ENCODE data around the gene PLEKHB1. TPM values are rescaled to one million over a fixed set of nuclear protein-coding genes. Genes with fewer than 3 reads are reported as not detected.
A peak's percentile ranks its signal among the peaks of the same experiment; 100 is the strongest.

The PLEKHB1 gene
- total RNA-seq, 4 donors from 2014 or later = 35.5 to 58.1 (median 45.7) TPM

GRCh38 chr11:73651252-73651651 lies 4.9 kb downstream of the PLEKHB1 start:
- WGBS = 92% methylated on average over 5 of the region's 5 CpGs
- H3K27me3 ChIP-seq = no peaks in the 10 kb centered on the region
- no peaks in the 10 kb centered on the region for H3K9me3 ChIP-seq
- no peak for DNase-seq (ENCODE audit: extremely low spot score)
- H3K4me3 ChIP-seq = no peak overlapping the region
- peaks cover 0 to 5% (median 0%) of the 10 kb centered on the region in 4 donors for H3K36me3 ChIP-seq
- intact Hi-C loops (cut with DNase I) = no loop called here
- H3K4me1 ChIP-seq = peaks cover 0 to 17% (median 13%) of the 10 kb centered on the region in 4 donors
- peak overlapping the region in 1 of 4 donors; percentile 27 for H3K27ac ChIP-seq (replicated peaks in 1 of 4)
- TF ChIP-seq CTCF (IDR thresholded peaks at IDR 0.05) = no peak
- TF ChIP-seq POLR2A (IDR thresholded peaks at IDR 0.05; ENCODE audit: low read depth) = no peak
- TF ChIP-seq POLR2AphosphoS5 (IDR thresholded peaks at IDR 0.05) = no peak
- TF ChIP-seq EP300 (IDR thresholded peaks at IDR 0.05) = no peak

GRCh38 chr11:73651661-73652045 lies 5.3 kb downstream of the PLEKHB1 start:
- H3K4me1 ChIP-seq = peaks cover 0 to 16% (median 13%) of the 10 kb centered on the region in 4 donors
- intact Hi-C loops (cut with DNase I) = no loop called here

GRCh38 chr11:73652046-73652730 lies 5.8 kb downstream of the PLEKHB1 start:
- peak overlapping the region in 1 of 4 donors; percentile 27 for H3K27ac ChIP-seq (replicated peaks in 1 of 4)
- DNase-seq (ENCODE audit: extremely low spot score) = no peak
- TF ChIP-seq CTCF (IDR thresholded peaks at IDR 0.05) (no peak), POLR2AphosphoS5 (IDR thresholded peaks at IDR 0.05) (no peak), POLR2A (IDR thresholded peaks at IDR 0.05; ENCODE audit: low read depth) (no peak), EP300 (IDR thresholded peaks at IDR 0.05) (no peak)
- 52% methylated on average over 6 of the region's 8 CpGs for WGBS
- H3K27me3 ChIP-seq = no peaks in the 10 kb centered on the region
- intact Hi-C loops (cut with DNase I) = no loop called here
- no peaks in the 10 kb centered on the region for H3K9me3 ChIP-seq
- peaks cover 0 to 5% (median 0%) of the 10 kb centered on the region in 4 donors for H3K36me3 ChIP-seq
- H3K4me3 ChIP-seq = no peak overlapping the region
- peaks cover 0 to 11% (median 8%) of the 10 kb centered on the region in 4 donors for H3K4me1 ChIP-seq

More at GRCh38 chr11:73651661-73652045, 5.3 kb downstream of the PLEKHB1 start:
- DNase-seq (ENCODE audit: extremely low spot score) = no peak
- H3K4me3 ChIP-seq = no peak overlapping the region
- peaks cover 0 to 5% (median 0%) of the 10 kb centered on the region in 4 donors for H3K36me3 ChIP-seq
- no peaks in the 10 kb centered on the region for H3K27me3 ChIP-seq
- peak overlapping the region in 1 of 4 donors; percentile 27 for H3K27ac ChIP-seq (replicated peaks in 1 of 4)
- no peaks in the 10 kb centered on the region for H3K9me3 ChIP-seq
- WGBS = 88% methylated on average over 9 of the region's 9 CpGs
- no peak for TF ChIP-seq POLR2A (IDR thresholded peaks at IDR 0.05; ENCODE audit: low read depth)
- no peak for TF ChIP-seq POLR2AphosphoS5 (IDR thresholded peaks at IDR 0.05)
- TF ChIP-seq EP300 (IDR thresholded peaks at IDR 0.05) = no peak
- TF ChIP-seq CTCF (IDR thresholded peaks at IDR 0.05) = no peak

- 92% methylated on average over 5 of the region's 6 CpGs for WGBS
- peak overlapping the region in 1 of 4 donors; percentile 36 for H3K27ac ChIP-seq (replicated peaks in 1 of 4)
- no peak for TF ChIP-seq POLR2AphosphoS5 (IDR thresholded peaks at IDR 0.05)
- intact Hi-C loops (cut with DNase I) = no loop called here
- no peak overlapping the region for H3K4me3 ChIP-seq
- H3K27me3 ChIP-seq = no peaks in the 10 kb centered on the region
- no peak for DNase-seq (ENCODE audit: extremely low spot score)
- peaks cover 0 to 5% (median 0%) of the 10 kb centered on the region in 4 donors for H3K36me3 ChIP-seq
- no peaks in the 10 kb centered on the region for H3K9me3 ChIP-seq
- H3K4me1 ChIP-seq = peaks cover 0 to 3% (median under 1%) of the 10 kb centered on the region in 4 donors
These were observed 6.6 kb downstream of the PLEKHB1 start for GRCh38 chr11:73652856-73653559.

- TF ChIP-seq POLR2A (IDR thresholded peaks at IDR 0.05; ENCODE audit: low read depth) = no peak
- no peak for TF ChIP-seq CTCF (IDR thresholded peaks at IDR 0.05)
- TF ChIP-seq POLR2AphosphoS5 (IDR thresholded peaks at IDR 0.05) = no peak
- TF ChIP-seq EP300 (IDR thresholded peaks at IDR 0.05) = no peak
- no peak overlapping the region for H3K27ac ChIP-seq (replicated peaks in 1 of 4)
- H3K9me3 ChIP-seq = no peaks in the 10 kb centered on the region
- H3K4me3 ChIP-seq = no peak overlapping the region
- peaks cover 0 to 5% (median 0%) of the 10 kb centered on the region in 4 donors for H3K36me3 ChIP-seq
- H3K4me1 ChIP-seq = peaks cover 0 to 3% (median 0%) of the 10 kb centered on the region in 4 donors
- WGBS = 93% methylated on average over 5 of the region's 5 CpGs
- no peaks in the 10 kb centered on the region for H3K27me3 ChIP-seq
- no peak for DNase-seq (ENCODE audit: extremely low spot score)
- intact Hi-C loops (cut with DNase I) = no loop called here
These were observed 7.6 kb downstream of the PLEKHB1 start for GRCh38 chr11:73653996-73654395.

Data from esophagus muscularis mucosa (tissue), 4 donors.